ENCODE measurements around the gene TMEM271. TPM values are rescaled to one million over a fixed set of nuclear protein-coding genes. Genes with fewer than 3 reads are reported as not detected.

Gene TMEM271
- total RNA-seq, 1 donor from 2014 or later, result not detected

Other genes starting within 250 kb of the TMEM271 start
- 25.4 and 27.0 TPM in 2 replicates for gene ZNF141, start 238.5 kb downstream of the TMEM271 start, total RNA-seq
- gene ZNF721, start 77.1 kb downstream of the TMEM271 start, total RNA-seq, result 28.3 and 30.5 TPM in 2 replicates
- 52.2 and 53.1 TPM in 2 replicates for gene PIGG, start 77.1 kb downstream of the TMEM271 start, total RNA-seq
- 9.0 and 14.5 TPM in 2 replicates for gene PDE6B, start 49.3 kb upstream of the TMEM271 start, total RNA-seq
- gene ATP5ME, start 98.0 kb upstream of the TMEM271 start, total RNA-seq, result 232 TPM in 2 replicates
- gene MYL5, start 98.2 kb upstream of the TMEM271 start, total RNA-seq, result 23.4 and 24.7 TPM in 2 replicates
- gene SLC49A3, start 112.9 kb upstream of the TMEM271 start, total RNA-seq, result 0.40 and 0.72 TPM in 2 replicates
- gene PCGF3, start 129.5 kb upstream of the TMEM271 start, total RNA-seq, result 32.1 and 34.5 TPM in 2 replicates
- 1.0 and 1.7 TPM in 2 replicates for gene CPLX1, start 249.8 kb upstream of the TMEM271 start, total RNA-seq

All from activated CD4-positive, alpha-beta T cell treated with anti-CD3 and anti-CD28 coated beads, Interleukin-2, amount 10 ng/mL, durations not matched to agents 24 days and 14 days (primary cell).